HepG2 (cell line): ENCODE measurements around the gene PRDM10. TPM values are rescaled to one million over a fixed set of nuclear protein-coding genes. Genes with fewer than 3 reads are reported as not detected.
A peak's percentile ranks its signal among the peaks of the same experiment; 100 is the strongest.

Source experiments
- ARID5B ChIP-seq: IDR thresholded peaks from 2 replicates; pipeline ENCODE4 v1.4.0; 2020; ENCODE audit warnings: mild to moderate bottlenecking, missing genetic modification reagents
- BCL6 ChIP-seq: IDR thresholded peaks from 2 replicates; pipeline ENCODE4 v1.6.1; 2016; ENCODE audit warnings: missing genetic modification reagents, missing compliant biosample characterization
- CEBPB ChIP-seq: IDR thresholded peaks from 2 replicates; pipeline ENCODE4 v1.6.1; 2011; ENCODE audit warnings: low read depth, low read length, improper control_type of control experiment, borderline replicate concordance
- FLYWCH1 ChIP-seq: sonication (generic); formaldehyde crosslinking; IDR thresholded peaks from 2 replicates; pipeline ENCODE4 v1.8.1; 2023; ENCODE audit warnings: mild to moderate bottlenecking, missing genetic modification reagents
- FOXP1 ChIP-seq, 2 experiments: fragments of 450-650 bp in 1 of 2; IDR thresholded peaks; 2 replicates each; pipeline ENCODE4 v1.6.1; 2017 to 2018; ENCODE audit warnings: antibody characterized with exemption in 1 of 2
- GATAD2A ChIP-seq: IDR thresholded peaks from 2 replicates; pipeline ENCODE4 v1.6.1; 2016
- HMG20A ChIP-seq: IDR thresholded peaks from 2 replicates; pipeline ENCODE4 v1.6.1; 2016; ENCODE audit warnings: borderline replicate concordance
- HNF1A ChIP-seq, 2 experiments: sonication (generic) in 1 of 2; formaldehyde crosslinking in 1 of 2; IDR thresholded peaks; 2 replicates each; pipeline versions ENCODE4 v1.4.0 to v1.6.1; 2016 to 2020; ENCODE audit warnings: borderline replicate concordance in 1 of 2, low read depth in 1 of 2, mild to moderate bottlenecking in 1 of 2, missing genetic modification reagents in 1 of 2
- MYC ChIP-seq: sonication (generic); formaldehyde crosslinking; IDR thresholded peaks from 2 replicates; pipeline ENCODE4 v1.9.0; 2021; ENCODE audit warnings: missing genetic modification reagents, borderline replicate concordance
- RARA ChIP-seq: IDR thresholded peaks from 2 replicates; pipeline ENCODE4 v1.6.1; 2016; ENCODE audit warnings: missing genetic modification reagents, missing compliant biosample characterization
- SOX6 ChIP-seq, 2 experiments: fragments of 450-650 bp in 1 of 2; sonication (generic) in 1 of 2; formaldehyde crosslinking in 1 of 2; IDR thresholded peaks; 2 replicates each; pipeline versions ENCODE4 v1.4.0 to v1.6.1; 2017 to 2020; ENCODE audit warnings: antibody characterized with exemption in 1 of 2, mild to moderate bottlenecking in 1 of 2, missing genetic modification reagents in 1 of 2
- SP1 ChIP-seq, 2 experiments: fragments of 450-650 bp in 1 of 2; sonication (generic) in 1 of 2; formaldehyde crosslinking in 1 of 2; IDR thresholded peaks; 2 replicates each; pipeline versions ENCODE4 v1.4.0 to v1.6.1; 2016 to 2020; ENCODE audit warnings: missing genetic modification reagents in 1 of 2
- ZBTB7B ChIP-seq: sonication (generic); formaldehyde crosslinking; IDR thresholded peaks from 2 replicates; pipeline ENCODE4 v1.4.0; 2020; ENCODE audit warnings: missing genetic modification reagents
- ZNF253 ChIP-seq: sonication (generic); formaldehyde crosslinking; IDR thresholded peaks from 2 replicates; pipeline ENCODE4 v1.8.0; 2022; ENCODE audit warnings: mild to moderate bottlenecking, missing genetic modification reagents, borderline replicate concordance
- ZNF280B ChIP-seq: sonication (generic); formaldehyde crosslinking; IDR thresholded peaks from 2 replicates; pipeline ENCODE4 v1.5.0; 2020; ENCODE audit warnings: missing genetic modification reagents, mild to moderate bottlenecking, borderline replicate concordance
- ZNF3 ChIP-seq: IDR thresholded peaks from 2 replicates; pipeline ENCODE4 v1.7.0; 2017; ENCODE audit warnings: inconsistent platforms
- ZNF720 ChIP-seq: sonication (generic); formaldehyde crosslinking; IDR thresholded peaks from 2 replicates; pipeline ENCODE4 v1.4.0; 2020; ENCODE audit warnings: missing genetic modification reagents
- ZNF850 ChIP-seq: sonication (generic); formaldehyde crosslinking; conservative IDR thresholded peaks from 2 replicates; pipeline ENCODE4 v1.9.0; 2021; ENCODE audit warnings: mild to moderate bottlenecking, missing genetic modification reagents
- ZSCAN5A ChIP-seq: sonication (generic); formaldehyde crosslinking; IDR thresholded peaks from 2 replicates; pipeline ENCODE4 v1.8.0; 2022; ENCODE audit warnings: mild to moderate bottlenecking, missing genetic modification reagents, borderline replicate concordance
- polyA plus RNA-seq, 8 experiments: library from polyadenylated mRNA; depleted of rRNA in 3 of 8; stranded (reverse) in 7 of 8; unstranded in 1 of 8; fragments of >200 nt; fragmentation: Illumina TruSeq in 4 of 8; extraction: Trizol in 4 of 8; gene quantifications; 2 replicates each; pipeline versions ENCODE4 v1.2.1 to v1.2.3, GENCODE V29; 2011 to 2016; ENCODE audit warnings: low read depth in 4 of 8, missing spikeins in 1 of 8, mixed read lengths in 1 of 8; ENCODE audit not compliant: insufficient read depth in 1 of 8
- total RNA-seq, 5 experiments: library from RNA; depleted of rRNA; stranded (reverse); fragments of >200 nt; fragmentation: Illumina TruSeq; extraction: Trizol; gene quantifications; 2 replicates each; pipeline ENCODE4 v1.2.3, GENCODE V29; 2016; ENCODE audit warnings: low read depth in 1 of 5

PRDM10 gene
- total and polyA plus RNA-seq, 2 of the 13 experiments (the other 11 are each of a cell fraction or from before 2014, with no cell fraction given): 5.7 to 5.8 TPM

GRCh38 chr11:130029137-130029536, 26.5 kb upstream of the PRDM10 start (continued):
- TF ChIP-seq HNF1A (IDR thresholded peaks at IDR 0.05; ENCODE audit: low read depth) (peak; percentile 81), HNF1A (CRISPR knock-in tag; IDR thresholded peaks at IDR 0.05; ENCODE audit: borderline replicate concordance) (peak; percentile 68; the same call in 1 of the 2 replicates), HMG20A (CRISPR knock-in tag) (peak; percentile 31; the same call in 1 of the 2 replicates), BCL6 (CRISPR knock-in tag) (peak; percentile 84), MYC (CRISPR knock-in tag) (no peak), SOX6 (IDR thresholded peaks at IDR 0.05) (no peak), SOX6 (CRISPR knock-in tag; IDR thresholded peaks at IDR 0.05) (peak; percentile 94), RARA (CRISPR knock-in tag) (0 out of 2 replicates have a peak, but pooled peaks have one; percentile 17), FLYWCH1 (CRISPR knock-in tag) (no peak), ZSCAN5A (CRISPR knock-in tag) (no peak), GATAD2A (peak; percentile 39; the same call in 1 of the 2 replicates), ZNF253 (CRISPR knock-in tag) (no peak), ZNF3 (CRISPR knock-in tag) (no peak), ZNF850 (CRISPR knock-in tag) (no peak), FOXP1 (IDR thresholded peaks at IDR 0.05) (no peak), FOXP1 (CRISPR knock-in tag; IDR thresholded peaks at IDR 0.05) (0 out of 2 replicates have a peak, but pooled peaks have one; percentile 30), ARID5B (CRISPR knock-in tag) (peak; percentile 69), SP1 (IDR thresholded peaks at IDR 0.05) (no peak), SP1 (CRISPR knock-in tag; IDR thresholded peaks at IDR 0.05) (no peak), ZNF280B (no peak), ZNF720 (CRISPR knock-in tag) (no peak), CEBPB (peak; percentile 55; the same call in 1 of the 2 replicates), ZBTB7B (CRISPR knock-in tag) (no peak)
